H7 (cell line): ENCODE results near the gene SLC1A1. TPM values are rescaled to one million over a fixed set of nuclear protein-coding genes. Genes with fewer than 3 reads are reported as not detected.

Source experiments
- DNase-seq: peaks from one replicate; pipeline ENCODE4 v3.0.0; 2012
- H3K27me3 ChIP-seq: 2 replicates; pipeline ENCODE4 v1.6.0; 2011; ENCODE audit warnings: mild to moderate bottlenecking, low read length; ENCODE audit not compliant: control insufficient read depth, insufficient read depth
- H3K36me3 ChIP-seq: replicated peaks from 2 replicates; pipeline ENCODE4 v1.5.1; 2011; ENCODE audit warnings: low read length; ENCODE audit not compliant: control insufficient read depth, insufficient read depth
- H3K4me3 ChIP-seq: 2 replicates; pipeline ENCODE4 v1.5.1; 2011; ENCODE audit warnings: low read depth, mild to moderate bottlenecking, control low read depth, low read length, moderate library complexity; ENCODE audit not compliant: insufficient read depth
- total RNA-seq: library from RNA; depleted of rRNA; stranded (reverse); fragments of >200 nt; shearing (Covaris generic); gene quantifications from 2 replicates; pipeline ENCODE4 v1.2.3, GENCODE V29; 2014

Gene SLC1A1
- total RNA-seq, 1 experiment from 2014 or later, result 11.6 TPM

DNA sequence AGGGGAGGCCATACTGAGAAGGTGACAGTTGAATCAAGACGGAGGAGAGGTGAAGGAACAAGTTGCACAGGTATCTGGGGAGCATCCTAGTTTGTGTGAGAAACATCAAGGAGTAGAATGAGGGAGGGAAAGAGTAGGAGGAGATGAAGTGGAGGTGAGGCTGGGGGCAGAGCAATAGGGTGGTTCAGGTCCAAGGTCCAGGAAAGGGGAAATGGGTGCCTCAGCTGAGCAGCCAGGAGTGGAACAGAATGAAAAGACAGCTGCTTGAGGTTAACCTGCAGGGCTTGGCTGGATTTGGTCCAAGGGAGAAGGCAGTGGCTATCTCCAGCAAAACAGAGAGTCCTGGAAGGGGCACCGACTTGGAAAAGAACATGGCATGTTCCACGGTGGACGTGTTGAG is 5.3 kb downstream of the SLC1A1 start:
- no peak for DNase-seq
- H3K4me3 ChIP-seq, result no peak overlapping the region
- H3K36me3 ChIP-seq, result no peaks in the 10 kb centered on the region
- peaks cover 6% of the 10 kb centered on the region for H3K27me3 ChIP-seq

- H3K27me3 ChIP-seq, result no peaks in the 10 kb centered on the region
- no peak overlapping the region for H3K4me3 ChIP-seq
- no peaks in the 10 kb centered on the region for H3K36me3 ChIP-seq
- no peak for DNase-seq
Observed at GRCh38 chr9:4496497-4496896, 6.2 kb downstream of the SLC1A1 start.

GRCh38 chr9:4497395-4497794 is 7.1 kb downstream of the SLC1A1 start:
- no peak overlapping the region for H3K4me3 ChIP-seq
- H3K27me3 ChIP-seq, result no peaks in the 10 kb centered on the region
- no peaks in the 10 kb centered on the region for H3K36me3 ChIP-seq
- no peak for DNase-seq

DNA sequence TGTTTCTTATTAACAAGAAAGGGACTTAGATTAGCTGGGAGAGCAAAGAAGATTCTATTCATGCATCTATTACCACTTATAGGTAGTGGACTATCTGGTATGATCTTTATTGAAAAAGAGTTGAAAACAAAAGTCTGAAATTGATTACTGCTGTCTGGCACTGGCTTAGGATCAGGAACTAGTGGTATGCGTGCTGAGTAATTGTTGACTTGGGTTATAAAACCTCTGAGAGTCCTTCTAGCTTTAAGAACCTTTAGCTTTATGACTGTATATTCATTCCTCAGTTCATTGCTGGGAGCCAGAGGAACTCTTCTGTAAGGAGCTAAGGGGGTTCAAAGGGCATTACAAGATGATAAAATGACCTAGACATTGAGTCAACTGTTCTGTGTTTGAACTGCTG is 7.6 kb downstream of the SLC1A1 start:
- no peaks in the 10 kb centered on the region for H3K36me3 ChIP-seq
- no peaks in the 10 kb centered on the region for H3K27me3 ChIP-seq
- H3K4me3 ChIP-seq, result no peak overlapping the region
- DNase-seq, result no peak

GRCh38 chr9:4499917-4500316 is 9.6 kb downstream of the SLC1A1 start:
- no peaks in the 10 kb centered on the region for H3K36me3 ChIP-seq
- DNase-seq, result no peak
- no peaks in the 10 kb centered on the region for H3K27me3 ChIP-seq
- no peak overlapping the region for H3K4me3 ChIP-seq

- DNase-seq, result no peak
- Histone ChIP-seq H3K27me3 (no peaks in the 10 kb centered on the region), H3K36me3 (no peaks in the 10 kb centered on the region), H3K4me3 (no peak overlapping the region)
Observed at GRCh38 chr9:4501147-4501507, 10.9 kb downstream of the SLC1A1 start.

DNA sequence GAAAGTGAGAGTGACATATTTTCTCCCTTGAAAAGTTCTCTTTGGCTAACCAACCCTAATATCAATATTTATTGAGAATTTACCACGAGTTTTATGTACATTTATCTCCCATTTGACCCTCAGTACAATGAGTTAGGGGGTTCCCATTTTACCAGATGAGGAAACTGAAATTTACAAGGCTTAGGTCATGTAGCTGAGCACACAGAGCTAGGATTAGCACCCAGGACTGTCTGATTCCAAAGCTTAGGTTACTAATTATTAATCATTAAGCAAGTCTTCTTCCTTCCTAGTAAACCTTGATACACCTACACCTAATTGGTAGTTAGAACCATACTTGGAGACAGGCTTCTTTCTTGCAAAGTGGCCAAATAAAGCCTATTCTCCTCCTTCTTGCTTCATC is 12.2 kb downstream of the SLC1A1 start:
- no peak for DNase-seq
- no peaks in the 10 kb centered on the region for H3K36me3 ChIP-seq
- no peak overlapping the region for H3K4me3 ChIP-seq
- H3K27me3 ChIP-seq, result no peaks in the 10 kb centered on the region

DNA sequence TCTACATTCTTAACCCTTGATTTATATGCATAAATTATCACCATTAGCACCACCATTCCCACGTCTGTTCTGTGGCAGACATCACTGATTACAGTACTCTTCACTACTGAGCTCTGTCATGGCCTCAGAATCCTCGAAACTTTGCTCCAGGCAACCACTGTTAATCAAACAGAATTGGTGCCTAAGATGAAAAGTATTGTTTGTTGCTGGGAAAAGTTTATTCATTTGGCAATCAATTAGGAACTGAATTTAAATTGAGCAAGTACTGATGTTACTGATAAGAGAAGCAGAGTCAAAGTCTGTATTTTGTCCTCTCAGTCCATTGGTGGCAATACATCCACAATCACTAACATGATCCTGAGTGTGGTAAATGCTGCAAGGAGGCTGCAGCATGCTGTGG is 12.8 kb downstream of the SLC1A1 start:
- Histone ChIP-seq H3K27me3 (no peaks in the 10 kb centered on the region), H3K4me3 (no peak overlapping the region), H3K36me3 (no peaks in the 10 kb centered on the region)
- DNase-seq, result no peak

GRCh38 chr9:4504250-4504649 is 14.0 kb downstream of the SLC1A1 start:
- no peak for DNase-seq
- Histone ChIP-seq H3K27me3 (no peaks in the 10 kb centered on the region), H3K4me3 (no peak overlapping the region), H3K36me3 (no peaks in the 10 kb centered on the region)

GRCh38 chr9:4506490-4506889 is 16.2 kb downstream of the SLC1A1 start:
- Histone ChIP-seq H3K4me3 (no peak overlapping the region), H3K27me3 (no peaks in the 10 kb centered on the region), H3K36me3 (no peaks in the 10 kb centered on the region)
- no peak for DNase-seq

GRCh38 chr9:4507306-4508130 is 17.2 kb downstream of the SLC1A1 start:
- Histone ChIP-seq H3K36me3 (no peaks in the 10 kb centered on the region), H3K27me3 (no peaks in the 10 kb centered on the region), H3K4me3 (no peak overlapping the region)
- DNase-seq, result no peak

- no peaks in the 10 kb centered on the region for H3K27me3 ChIP-seq
- no peak overlapping the region for H3K4me3 ChIP-seq
- DNase-seq, result no peak
- no peaks in the 10 kb centered on the region for H3K36me3 ChIP-seq
Observed at GRCh38 chr9:4508246-4508906, 18.1 kb downstream of the SLC1A1 start.

GRCh38 chr9:4508907-4509589 is 18.8 kb downstream of the SLC1A1 start:
- Histone ChIP-seq H3K36me3 (no peaks in the 10 kb centered on the region), H3K27me3 (no peaks in the 10 kb centered on the region), H3K4me3 (no peak overlapping the region)
- DNase-seq, result no peak

GRCh38 chr9:4509590-4509984 is 19.3 kb downstream of the SLC1A1 start:
- Histone ChIP-seq H3K27me3 (no peaks in the 10 kb centered on the region), H3K4me3 (no peak overlapping the region), H3K36me3 (no peaks in the 10 kb centered on the region)
- DNase-seq, result no peak
